Right ventricle myocardium inferior (tissue), 1 donor: ENCODE data around the gene LNX2. TPM values are rescaled to one million over a fixed set of nuclear protein-coding genes. Genes with fewer than 3 reads are reported as not detected.

Experiments
- ATAC-seq: fragments of 200-7000 bp; cut with Tn5 transposase; one replicate; pipeline ENCODE4 v1.9.1; 2020; ENCODE audit warnings: mild to moderate bottlenecking, moderate library complexity
- DNase-seq: peaks from one replicate; pipeline ENCODE4 v3.0.0; 2021; ENCODE audit errors: missing footprints
- intact Hi-C: fragments of 100-400 bp; cut with DNase I; formaldehyde crosslinking; loops from one replicate; pipeline ENCODE4 v1.11.0; 2022
- total RNA-seq: library from RNA; stranded (reverse); fragmentation: NEBNext Ultra II Directional; extraction: Animal tissue kit (Norgen Biotek cat#: 25700); gene quantifications from one replicate; pipeline ENCODE4 v1.2.1, GENCODE V29; 2021
- donor health status: DM: no; HTN: yes; CAD: no; lungs with severe emphysema.

The LNX2 gene
- total RNA-seq, 1 donor from 2014 or later, result 11.4 TPM

DNA sequence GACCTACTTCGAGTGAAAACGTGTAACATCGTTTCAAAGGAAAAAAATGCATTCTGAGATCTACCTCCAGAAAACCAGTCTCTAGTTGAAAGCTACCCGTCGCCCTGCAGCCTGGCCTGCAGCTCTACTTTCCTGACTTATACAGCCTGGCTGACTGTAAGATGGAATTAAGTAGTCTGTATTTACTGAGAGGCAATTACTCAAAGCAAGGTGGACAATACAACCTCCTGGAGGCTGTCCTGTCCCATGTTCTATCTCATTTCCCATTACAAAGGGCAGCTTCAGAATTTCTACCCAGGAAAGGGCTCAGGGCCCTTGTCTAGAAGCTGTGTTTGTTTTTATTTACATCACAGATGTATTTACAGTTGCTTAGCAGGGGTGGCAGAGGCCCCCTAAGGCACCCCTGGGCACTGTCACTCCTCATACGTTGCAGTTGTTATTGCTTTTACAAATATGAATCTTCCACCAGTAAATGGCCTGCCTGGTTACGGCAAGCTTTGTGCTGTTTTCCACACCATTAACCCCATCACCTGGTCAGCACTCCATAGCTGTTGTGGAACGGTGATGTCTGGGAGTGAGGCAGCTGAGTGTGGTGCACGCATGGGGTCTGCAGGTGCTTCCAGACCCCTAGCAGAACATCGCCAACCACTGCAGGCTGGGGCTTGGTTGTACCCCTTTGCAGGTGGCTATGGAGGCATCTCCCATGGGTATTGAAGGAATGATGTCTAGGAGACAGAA lies 123.6 kb downstream of the LNX2 start:
- intact Hi-C loops, result no loop called here
- no peak for ATAC-seq
- DNase-seq, result no peak

DNA sequence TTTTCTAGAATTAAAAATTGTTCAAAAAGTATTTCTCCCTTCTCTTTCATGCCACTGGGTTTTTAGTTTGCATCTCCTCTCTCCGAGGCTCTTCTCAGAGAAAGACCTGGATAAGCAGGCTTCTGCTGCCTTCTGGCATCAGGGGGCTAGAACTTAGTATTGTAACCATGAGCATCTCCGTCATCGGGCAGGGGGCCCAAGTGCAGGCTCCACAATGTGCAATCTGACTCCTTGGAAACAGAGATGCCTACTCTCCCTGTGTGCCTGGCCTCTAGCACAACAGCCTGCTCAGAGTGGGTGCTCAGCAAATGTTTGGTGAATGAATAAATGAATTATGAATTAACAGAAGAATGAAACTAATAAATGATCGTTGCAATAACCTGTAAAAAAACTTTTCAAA lies 124.3 kb downstream of the LNX2 start:
- ATAC-seq (no peak), DNase-seq (no peak)
- intact Hi-C loops, result no loop called here

Other genes with a start within 250 kb of the LNX2 start
- 235 TPM for gene GTF3A, start 195.9 kb downstream of the LNX2 start, total RNA-seq
- gene MTIF3, start 170.0 kb downstream of the LNX2 start, total RNA-seq, result 185 TPM
- 89.1 TPM for gene POLR1D, start 1.4 kb upstream of the LNX2 start, total RNA-seq
- not detected for gene GSX1, start 172.0 kb upstream of the LNX2 start, total RNA-seq